HepG2 (cell line): ENCODE data around the gene CDR2L. TPM values are rescaled to one million over a fixed set of nuclear protein-coding genes. Genes with fewer than 3 reads are reported as not detected.

Experiments
- AKAP8 ChIP-seq: sonication (generic); formaldehyde crosslinking; IDR thresholded peaks from 2 replicates; pipeline ENCODE4 v1.5.1; 2020; ENCODE audit warnings: mild to moderate bottlenecking, missing genetic modification reagents
- JDP2 ChIP-seq: sonication (generic); formaldehyde crosslinking; IDR thresholded peaks from 2 replicates; pipeline ENCODE4 v1.8.1; 2022; ENCODE audit warnings: missing genetic modification reagents, borderline replicate concordance
- NONO ChIP-seq, 2 experiments: fragments of 450-650 bp in 1 of 2; sonication (generic) in 1 of 2; formaldehyde crosslinking in 1 of 2; IDR thresholded peaks in 1 of 2; conservative IDR thresholded peaks in 1 of 2; 2 replicates each; pipeline versions ENCODE4 v1.6.1 to v1.8.0; 2017 to 2022; ENCODE audit warnings: mild to moderate bottlenecking in 1 of 2, missing genetic modification reagents in 1 of 2, moderate library complexity in 1 of 2
- SP5 ChIP-seq: IDR thresholded peaks from 2 replicates; pipeline ENCODE4 v1.6.1; 2016; ENCODE audit warnings: low read depth, borderline replicate concordance
- TP53 ChIP-seq: sonication (generic); formaldehyde crosslinking; conservative IDR thresholded peaks from 2 replicates; pipeline ENCODE4 v1.4.0; 2020; ENCODE audit warnings: missing genetic modification reagents
- ZFP37 ChIP-seq: sonication (generic); formaldehyde crosslinking; IDR thresholded peaks from 2 replicates; pipeline ENCODE4 v1.4.0; 2020; ENCODE audit warnings: missing genetic modification reagents, borderline replicate concordance
- ZNF343 ChIP-seq: sonication (generic); formaldehyde crosslinking; IDR thresholded peaks from 2 replicates; pipeline ENCODE4 v1.4.0; 2020; ENCODE audit warnings: mild to moderate bottlenecking, missing genetic modification reagents
- polyA plus RNA-seq, 8 experiments: library from polyadenylated mRNA; depleted of rRNA in 3 of 8; stranded (reverse) in 7 of 8; unstranded in 1 of 8; fragments of >200 nt; fragmentation: Illumina TruSeq in 4 of 8; extraction: Trizol in 4 of 8; gene quantifications; 2 replicates each; pipeline versions ENCODE4 v1.2.1 to v1.2.3, GENCODE V29; 2011 to 2016; ENCODE audit warnings: low read depth in 4 of 8, missing spikeins in 1 of 8, mixed read lengths in 1 of 8; ENCODE audit not compliant: insufficient read depth in 1 of 8
- total RNA-seq, 5 experiments: library from RNA; depleted of rRNA; stranded (reverse); fragments of >200 nt; fragmentation: Illumina TruSeq; extraction: Trizol; gene quantifications; 2 replicates each; pipeline ENCODE4 v1.2.3, GENCODE V29; 2016; ENCODE audit warnings: low read depth in 1 of 5
- TF ChIP-seq, protein P1 (sequence below): sonication (generic); formaldehyde crosslinking; IDR thresholded peaks from 2 replicates; pipeline ENCODE4 v1.9.0; 2021; ENCODE audit warnings: mild to moderate bottlenecking, missing genetic modification reagents
- TF ChIP-seq, protein P2 (sequence below): sonication (generic); formaldehyde crosslinking; IDR thresholded peaks from 2 replicates; pipeline ENCODE4 v1.9.0; 2021; ENCODE audit warnings: missing genetic modification reagents, borderline replicate concordance
- TF ChIP-seq, protein P3 (sequence below): sonication (generic); formaldehyde crosslinking; IDR thresholded peaks from 2 replicates; pipeline ENCODE4 v1.4.0; 2020; ENCODE audit warnings: missing genetic modification reagents, borderline replicate concordance
- TF ChIP-seq, protein P4 (sequence below): sonication (generic); formaldehyde crosslinking; IDR thresholded peaks from 2 replicates; pipeline ENCODE4 v1.8.1; 2023; ENCODE audit warnings: mild to moderate bottlenecking, missing genetic modification reagents, borderline replicate concordance
- TF ChIP-seq, protein P5 (sequence below): IDR thresholded peaks from 2 replicates; pipeline ENCODE4 v1.6.1; 2018; ENCODE audit warnings: missing genetic modification reagents, mild to moderate bottlenecking, missing compliant biosample characterization

CDR2L gene
- total and polyA plus RNA-seq, 2 of the 13 experiments (the other 11 are each of a cell fraction or from before 2014, with no cell fraction given) = 1.9 to 2.1 TPM

DNA sequence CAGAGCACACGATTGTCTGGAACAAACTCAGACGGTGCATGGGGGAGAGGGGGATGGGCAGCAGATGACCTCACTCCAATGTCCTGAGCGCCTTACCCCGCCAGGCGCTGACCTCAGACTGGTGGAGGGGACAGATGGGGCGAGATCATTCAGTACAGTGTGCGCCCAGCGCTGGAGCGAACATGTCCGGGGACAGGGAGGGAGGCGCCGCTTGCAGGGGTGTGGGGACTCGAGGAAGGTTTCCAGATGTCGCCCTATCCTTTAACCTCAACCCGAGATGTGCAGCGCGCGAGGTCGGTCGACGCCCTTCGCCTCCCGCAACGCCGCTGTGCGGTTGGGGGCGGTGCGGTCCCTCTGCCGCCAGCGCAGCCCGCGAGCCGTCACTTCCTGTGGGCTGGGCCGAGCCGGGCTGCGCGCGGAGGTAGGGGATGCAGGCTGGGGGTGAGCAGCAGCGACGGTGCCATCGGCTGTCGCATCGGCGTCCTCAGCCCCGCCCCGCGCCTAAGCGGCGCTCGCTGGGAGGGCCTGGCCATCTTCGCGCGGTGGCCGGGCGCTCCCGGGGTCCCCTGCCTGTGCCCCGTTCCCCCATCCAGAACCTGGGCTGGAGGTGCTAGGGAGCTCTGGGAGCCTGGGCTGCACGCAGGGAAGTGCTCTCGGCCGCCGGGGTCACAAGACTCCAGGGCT is 5.3 kb upstream of the CDR2L start (continued):
- TF ChIP-seq, protein P1, sequence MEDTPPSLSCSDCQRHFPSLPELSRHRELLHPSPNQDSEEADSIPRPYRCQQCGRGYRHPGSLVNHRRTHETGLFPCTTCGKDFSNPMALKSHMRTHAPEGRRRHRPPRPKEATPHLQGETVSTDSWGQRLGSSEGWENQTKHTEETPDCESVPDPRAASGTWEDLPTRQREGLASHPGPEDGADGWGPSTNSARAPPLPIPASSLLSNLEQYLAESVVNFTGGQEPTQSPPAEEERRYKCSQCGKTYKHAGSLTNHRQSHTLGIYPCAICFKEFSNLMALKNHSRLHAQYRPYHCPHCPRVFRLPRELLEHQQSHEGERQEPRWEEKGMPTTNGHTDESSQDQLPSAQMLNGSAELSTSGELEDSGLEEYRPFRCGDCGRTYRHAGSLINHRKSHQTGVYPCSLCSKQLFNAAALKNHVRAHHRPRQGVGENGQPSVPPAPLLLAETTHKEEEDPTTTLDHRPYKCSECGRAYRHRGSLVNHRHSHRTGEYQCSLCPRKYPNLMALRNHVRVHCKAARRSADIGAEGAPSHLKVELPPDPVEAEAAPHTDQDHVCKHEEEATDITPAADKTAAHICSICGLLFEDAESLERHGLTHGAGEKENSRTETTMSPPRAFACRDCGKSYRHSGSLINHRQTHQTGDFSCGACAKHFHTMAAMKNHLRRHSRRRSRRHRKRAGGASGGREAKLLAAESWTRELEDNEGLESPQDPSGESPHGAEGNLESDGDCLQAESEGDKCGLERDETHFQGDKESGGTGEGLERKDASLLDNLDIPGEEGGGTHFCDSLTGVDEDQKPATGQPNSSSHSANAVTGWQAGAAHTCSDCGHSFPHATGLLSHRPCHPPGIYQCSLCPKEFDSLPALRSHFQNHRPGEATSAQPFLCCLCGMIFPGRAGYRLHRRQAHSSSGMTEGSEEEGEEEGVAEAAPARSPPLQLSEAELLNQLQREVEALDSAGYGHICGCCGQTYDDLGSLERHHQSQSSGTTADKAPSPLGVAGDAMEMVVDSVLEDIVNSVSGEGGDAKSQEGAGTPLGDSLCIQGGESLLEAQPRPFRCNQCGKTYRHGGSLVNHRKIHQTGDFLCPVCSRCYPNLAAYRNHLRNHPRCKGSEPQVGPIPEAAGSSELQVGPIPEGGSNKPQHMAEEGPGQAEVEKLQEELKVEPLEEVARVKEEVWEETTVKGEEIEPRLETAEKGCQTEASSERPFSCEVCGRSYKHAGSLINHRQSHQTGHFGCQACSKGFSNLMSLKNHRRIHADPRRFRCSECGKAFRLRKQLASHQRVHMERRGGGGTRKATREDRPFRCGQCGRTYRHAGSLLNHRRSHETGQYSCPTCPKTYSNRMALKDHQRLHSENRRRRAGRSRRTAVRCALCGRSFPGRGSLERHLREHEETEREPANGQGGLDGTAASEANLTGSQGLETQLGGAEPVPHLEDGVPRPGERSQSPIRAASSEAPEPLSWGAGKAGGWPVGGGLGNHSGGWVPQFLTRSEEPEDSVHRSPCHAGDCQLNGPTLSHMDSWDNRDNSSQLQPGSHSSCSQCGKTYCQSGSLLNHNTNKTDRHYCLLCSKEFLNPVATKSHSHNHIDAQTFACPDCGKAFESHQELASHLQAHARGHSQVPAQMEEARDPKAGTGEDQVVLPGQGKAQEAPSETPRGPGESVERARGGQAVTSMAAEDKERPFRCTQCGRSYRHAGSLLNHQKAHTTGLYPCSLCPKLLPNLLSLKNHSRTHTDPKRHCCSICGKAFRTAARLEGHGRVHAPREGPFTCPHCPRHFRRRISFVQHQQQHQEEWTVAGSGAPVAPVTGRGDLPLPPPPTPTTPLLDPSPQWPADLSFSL = no peak; the same call in 1 of the 2 replicates
- no peak for TF ChIP-seq NONO (IDR thresholded peaks at IDR 0.05)
- peak; percentile 81 for TF ChIP-seq NONO (CRISPR knock-in tag; conservative IDR thresholded peaks at IDR 0.05)
- TF ChIP-seq, protein P2, sequence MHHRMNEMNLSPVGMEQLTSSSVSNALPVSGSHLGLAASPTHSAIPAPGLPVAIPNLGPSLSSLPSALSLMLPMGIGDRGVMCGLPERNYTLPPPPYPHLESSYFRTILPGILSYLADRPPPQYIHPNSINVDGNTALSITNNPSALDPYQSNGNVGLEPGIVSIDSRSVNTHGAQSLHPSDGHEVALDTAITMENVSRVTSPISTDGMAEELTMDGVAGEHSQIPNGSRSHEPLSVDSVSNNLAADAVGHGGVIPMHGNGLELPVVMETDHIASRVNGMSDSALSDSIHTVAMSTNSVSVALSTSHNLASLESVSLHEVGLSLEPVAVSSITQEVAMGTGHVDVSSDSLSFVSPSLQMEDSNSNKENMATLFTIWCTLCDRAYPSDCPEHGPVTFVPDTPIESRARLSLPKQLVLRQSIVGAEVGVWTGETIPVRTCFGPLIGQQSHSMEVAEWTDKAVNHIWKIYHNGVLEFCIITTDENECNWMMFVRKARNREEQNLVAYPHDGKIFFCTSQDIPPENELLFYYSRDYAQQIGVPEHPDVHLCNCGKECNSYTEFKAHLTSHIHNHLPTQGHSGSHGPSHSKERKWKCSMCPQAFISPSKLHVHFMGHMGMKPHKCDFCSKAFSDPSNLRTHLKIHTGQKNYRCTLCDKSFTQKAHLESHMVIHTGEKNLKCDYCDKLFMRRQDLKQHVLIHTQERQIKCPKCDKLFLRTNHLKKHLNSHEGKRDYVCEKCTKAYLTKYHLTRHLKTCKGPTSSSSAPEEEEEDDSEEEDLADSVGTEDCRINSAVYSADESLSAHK = no peak
- no peak for TF ChIP-seq ZNF343 (CRISPR knock-in tag)
- TF ChIP-seq SP5 (CRISPR knock-in tag) = peak; percentile 66
- TF ChIP-seq, protein P3, sequence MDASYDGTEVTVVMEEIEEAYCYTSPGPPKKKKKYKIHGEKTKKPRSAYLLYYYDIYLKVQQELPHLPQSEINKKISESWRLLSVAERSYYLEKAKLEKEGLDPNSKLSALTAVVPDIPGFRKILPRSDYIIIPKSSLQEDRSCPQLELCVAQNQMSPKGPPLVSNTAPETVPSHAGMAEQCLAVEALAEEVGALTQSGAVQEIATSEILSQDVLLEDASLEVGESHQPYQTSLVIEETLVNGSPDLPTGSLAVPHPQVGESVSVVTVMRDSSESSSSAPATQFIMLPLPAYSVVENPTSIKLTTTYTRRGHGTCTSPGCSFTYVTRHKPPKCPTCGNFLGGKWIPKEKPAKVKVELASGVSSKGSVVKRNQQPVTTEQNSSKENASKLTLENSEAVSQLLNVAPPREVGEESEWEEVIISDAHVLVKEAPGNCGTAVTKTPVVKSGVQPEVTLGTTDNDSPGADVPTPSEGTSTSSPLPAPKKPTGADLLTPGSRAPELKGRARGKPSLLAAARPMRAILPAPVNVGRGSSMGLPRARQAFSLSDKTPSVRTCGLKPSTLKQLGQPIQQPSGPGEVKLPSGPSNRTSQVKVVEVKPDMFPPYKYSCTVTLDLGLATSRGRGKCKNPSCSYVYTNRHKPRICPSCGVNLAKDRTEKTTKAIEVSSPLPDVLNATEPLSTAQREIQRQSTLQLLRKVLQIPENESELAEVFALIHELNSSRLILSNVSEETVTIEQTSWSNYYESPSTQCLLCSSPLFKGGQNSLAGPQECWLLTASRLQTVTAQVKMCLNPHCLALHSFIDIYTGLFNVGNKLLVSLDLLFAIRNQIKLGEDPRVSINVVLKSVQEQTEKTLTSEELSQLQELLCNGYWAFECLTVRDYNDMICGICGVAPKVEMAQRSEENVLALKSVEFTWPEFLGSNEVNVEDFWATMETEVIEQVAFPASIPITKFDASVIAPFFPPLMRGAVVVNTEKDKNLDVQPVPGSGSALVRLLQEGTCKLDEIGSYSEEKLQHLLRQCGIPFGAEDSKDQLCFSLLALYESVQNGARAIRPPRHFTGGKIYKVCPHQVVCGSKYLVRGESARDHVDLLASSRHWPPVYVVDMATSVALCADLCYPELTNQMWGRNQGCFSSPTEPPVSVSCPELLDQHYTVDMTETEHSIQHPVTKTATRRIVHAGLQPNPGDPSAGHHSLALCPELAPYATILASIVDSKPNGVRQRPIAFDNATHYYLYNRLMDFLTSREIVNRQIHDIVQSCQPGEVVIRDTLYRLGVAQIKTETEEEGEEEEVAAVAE = peak; percentile 81
- TF ChIP-seq, protein P4, sequence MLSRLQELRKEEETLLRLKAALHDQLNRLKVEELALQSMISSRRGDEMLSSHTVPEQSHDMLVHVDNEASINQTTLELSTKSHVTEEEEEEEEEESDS = no peak
- TF ChIP-seq JDP2 (CRISPR knock-in tag) = no peak; the same call in 1 of the 2 replicates
- TF ChIP-seq TP53 (CRISPR knock-in tag) = peak; percentile 85; the same call in 1 of the 2 replicates
- TF ChIP-seq, protein P5, sequence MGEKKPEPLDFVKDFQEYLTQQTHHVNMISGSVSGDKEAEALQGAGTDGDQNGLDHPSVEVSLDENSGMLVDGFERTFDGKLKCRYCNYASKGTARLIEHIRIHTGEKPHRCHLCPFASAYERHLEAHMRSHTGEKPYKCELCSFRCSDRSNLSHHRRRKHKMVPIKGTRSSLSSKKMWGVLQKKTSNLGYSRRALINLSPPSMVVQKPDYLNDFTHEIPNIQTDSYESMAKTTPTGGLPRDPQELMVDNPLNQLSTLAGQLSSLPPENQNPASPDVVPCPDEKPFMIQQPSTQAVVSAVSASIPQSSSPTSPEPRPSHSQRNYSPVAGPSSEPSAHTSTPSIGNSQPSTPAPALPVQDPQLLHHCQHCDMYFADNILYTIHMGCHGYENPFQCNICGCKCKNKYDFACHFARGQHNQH (CRISPR knock-in tag) = peak; percentile 72
- TF ChIP-seq ZFP37 = no peak
- TF ChIP-seq AKAP8 (CRISPR knock-in tag) = no peak
